Activated CD4-positive, alpha-beta T cell treated with anti-CD3 and anti-CD28 coated beads, Interleukin-2, amount 10 ng/mL, durations not matched to agents 24 days and 14 days (primary cell): ENCODE results near the gene PCDH10. TPM values are rescaled to one million over a fixed set of nuclear protein-coding genes. Genes with fewer than 3 reads are reported as not detected.
"Not testable (repeated sequence)": the region's sequence is repeated elsewhere in the genome, so short reads cannot be mapped to it uniquely, and the experiment has no call there.

Source experiments
- DNase-seq: peaks from one replicate; pipeline ENCODE4 v3.0.0; 2022
- H3K27ac Mint-ChIP-seq: one replicate; pipeline ENCODE4 v1.8.0; 2022; ENCODE audit warnings: mild to moderate bottlenecking, mixed read lengths
- H3K27me3 Mint-ChIP-seq: one replicate; pipeline ENCODE4 v1.8.0; 2022; ENCODE audit warnings: mixed read lengths
- H3K36me3 Mint-ChIP-seq: one replicate; pipeline ENCODE4 v1.8.0; 2022; ENCODE audit warnings: low read depth, mild to moderate bottlenecking, mixed read lengths
- H3K4me1 Mint-ChIP-seq: one replicate; pipeline ENCODE4 v1.8.0; 2021; ENCODE audit warnings: mixed read lengths
- H3K4me3 Mint-ChIP-seq: one replicate; pipeline ENCODE4 v1.8.0; 2022; ENCODE audit warnings: mild to moderate bottlenecking, moderate library complexity, mixed read lengths
- H3K9me3 Mint-ChIP-seq: one replicate; pipeline ENCODE4 v1.8.0; 2021; ENCODE audit warnings: mixed read lengths
- intact Hi-C: fragments of 100-400 bp; cut with micrococcal nuclease; formaldehyde crosslinking; loops from one replicate; pipeline ENCODE4 v1.15.1; 2023
- total RNA-seq: library from RNA; stranded (reverse); gene quantifications from 2 replicates; pipeline ENCODE4 v1.2.3, GENCODE V29; 2022

Gene PCDH10
- total RNA-seq, 1 donor from 2014 or later, result not detected

- H3K27me3 Mint-ChIP-seq, H3K4me1 Mint-ChIP-seq, H3K36me3 Mint-ChIP-seq, H3K9me3 Mint-ChIP-seq, intact Hi-C loops, H3K4me3 Mint-ChIP-seq, DNase-seq, H3K27ac Mint-ChIP-seq: not testable (repeated sequence)
These were observed 91.4 kb downstream of the PCDH10 start for GRCh38 chr4:133240451-133240850.
